HepG2 (cell line): ENCODE results near the gene GH2. TPM values are rescaled to one million over a fixed set of nuclear protein-coding genes. Genes with fewer than 3 reads are reported as not detected.

Experiments
- ATAC-seq: fragments of 200-7000 bp; cut with Tn5 transposase; 3 replicates; pipeline ENCODE4 v1.9.1; 2020; ENCODE audit warnings: mild to moderate bottlenecking, moderate library complexity
- BruUV-seq: library from RNA; stranded (reverse); fragments of 400-500 nt; replicated peaks from 2 replicates; lab custom pipeline; 2021; lab: Mats Ljungman, UMichigan
- CTCF ChIA-PET: fragments of 300-600 bp; formaldehyde crosslinking; extraction: SDS; loops from one replicate; lab custom pipeline; 2021; ENCODE audit warnings: low total read pairs, inconsistent platforms, low intra/inter-chr PET ratio; lab: Yijun Ruan, JAX
- POLR2A ChIA-PET: fragments of 350-600 bp; sonication (Branson Sonifier 250); formaldehyde crosslinking; loops from one replicate; lab custom pipeline; 2020; ENCODE audit warnings: antibody characterized with exemption, inconsistent platforms; lab: Yijun Ruan, JAX
- DNase-seq: peaks from one replicate; pipeline ENCODE4 v3.0.0-alpha.2; 2015; ENCODE audit warnings: low spot score
- FAIRE-seq: peaks from 3 replicates; lab custom pipeline; 2011; peaks lifted over from hg19 to GRCh38; lab: Jason Lieb, UNC
- H2AFZ ChIP-seq: one replicate; pipeline ENCODE4 v1.6.1; 2011; ENCODE audit warnings: low read length, inconsistent platforms
- H3K27ac ChIP-seq: fragments of 300-600 bp; 3 replicates; pipeline ENCODE4 v1.8.0; 2011; ENCODE audit warnings: mixed run types, mild to moderate bottlenecking, mixed read lengths, low read length, inconsistent platforms; ENCODE audit not compliant: insufficient read depth; ENCODE audit errors: extremely low read length
- H3K27me3 ChIP-seq, 2 experiments: fragments of 200-600 bp in 1 of 2; 2 replicates in 1 of 2; 3 replicates in 1 of 2; pipeline versions ENCODE4 v1.6.0 to v1.8.0; 2011; ENCODE audit warnings: low read length in 2 of 2, mild to moderate bottlenecking in 2 of 2, moderate library complexity in 2 of 2, inconsistent platforms in 1 of 2; ENCODE audit not compliant: insufficient read depth in 2 of 2, control insufficient read depth in 1 of 2
- H3K36me3 ChIP-seq, 2 experiments: fragments of 200-600 bp in 1 of 2; replicated peaks in 1 of 2; 2 replicates in 1 of 2; 3 replicates in 1 of 2; pipeline versions ENCODE4 v1.5.1 to v1.8.0; 2011; ENCODE audit warnings: low read length in 2 of 2, inconsistent platforms in 1 of 2; ENCODE audit not compliant: insufficient read depth in 2 of 2, control insufficient read depth in 1 of 2
- H3K4me1 ChIP-seq: 2 replicates; pipeline ENCODE4 v1.5.1; 2012; ENCODE audit warnings: low read length, inconsistent platforms; ENCODE audit not compliant: insufficient read depth
- H3K4me2 ChIP-seq: 2 replicates; pipeline ENCODE4 v1.6.0; 2011; ENCODE audit warnings: low read depth, low read length, inconsistent platforms
- H3K4me3 ChIP-seq, 3 experiments: fragments of 200-600 bp in 1 of 3; sonication (generic), shearing (Covaris generic) in 1 of 3; replicated peaks in 1 of 3; 2 replicates each; pipeline ENCODE4 v1.5.1; 2011 to 2016; ENCODE audit warnings: low read length in 3 of 3, inconsistent platforms in 2 of 3, low read depth in 2 of 3, mild to moderate bottlenecking in 2 of 3, control low read depth in 1 of 3, mixed read lengths in 1 of 3; ENCODE audit not compliant: insufficient read depth in 1 of 3
- H3K79me2 ChIP-seq: one replicate; pipeline ENCODE4 v1.6.1; 2011; ENCODE audit warnings: low read length, inconsistent platforms; ENCODE audit not compliant: insufficient read depth
- H3K9ac ChIP-seq: 2 replicates; pipeline ENCODE4 v1.6.0; 2011; ENCODE audit warnings: mild to moderate bottlenecking, low read depth, low read length, inconsistent platforms; ENCODE audit not compliant: insufficient read depth
- H3K9me3 ChIP-seq: 2 replicates; pipeline ENCODE4 v1.5.1; 2012; ENCODE audit warnings: mild to moderate bottlenecking, low read length
- H4K20me1 ChIP-seq: 2 replicates; pipeline ENCODE4 v1.6.0; 2011; ENCODE audit warnings: inconsistent platforms, mild to moderate bottlenecking, low read length, moderate library complexity; ENCODE audit not compliant: insufficient read depth
- ELF3 ChIP-seq: IDR thresholded peaks from 2 replicates; pipeline ENCODE4 v1.6.1; 2016; ENCODE audit warnings: missing genetic modification reagents, missing compliant biosample characterization
- GABPB1 ChIP-seq: IDR thresholded peaks from 2 replicates; pipeline ENCODE4 v1.6.1; 2016; ENCODE audit warnings: mild to moderate bottlenecking, missing genetic modification reagents, moderate library complexity, missing compliant biosample characterization
- HOXA3 ChIP-seq: sonication (generic); formaldehyde crosslinking; IDR thresholded peaks from 2 replicates; pipeline ENCODE4 v1.5.0; 2020; ENCODE audit warnings: missing genetic modification reagents
- MEIS1 ChIP-seq: sonication (generic); formaldehyde crosslinking; IDR thresholded peaks from 2 replicates; pipeline ENCODE4 v1.9.0; 2021; ENCODE audit warnings: mild to moderate bottlenecking, missing genetic modification reagents, moderate library complexity, borderline replicate concordance
- ZC3H4 ChIP-seq: sonication (generic); formaldehyde crosslinking; IDR thresholded peaks from 2 replicates; pipeline ENCODE4 v1.4.0; 2020; ENCODE audit warnings: missing genetic modification reagents, borderline replicate concordance
- ZFAT ChIP-seq: sonication (generic); formaldehyde crosslinking; conservative IDR thresholded peaks from 2 replicates; pipeline ENCODE4 v1.8.1; 2023; ENCODE audit warnings: missing genetic modification reagents, inconsistent platforms
- ZFP91 ChIP-seq: sonication (generic); formaldehyde crosslinking; IDR thresholded peaks from 2 replicates; pipeline ENCODE4 v1.9.0; 2022; ENCODE audit warnings: missing genetic modification reagents, mild to moderate bottlenecking, borderline replicate concordance
- ZNF253 ChIP-seq: sonication (generic); formaldehyde crosslinking; IDR thresholded peaks from 2 replicates; pipeline ENCODE4 v1.8.0; 2022; ENCODE audit warnings: mild to moderate bottlenecking, missing genetic modification reagents, borderline replicate concordance
- ZNF280B ChIP-seq: sonication (generic); formaldehyde crosslinking; IDR thresholded peaks from 2 replicates; pipeline ENCODE4 v1.5.0; 2020; ENCODE audit warnings: missing genetic modification reagents, mild to moderate bottlenecking, borderline replicate concordance
- ZNF382 ChIP-seq: sonication (generic); formaldehyde crosslinking; IDR thresholded peaks from 2 replicates; pipeline ENCODE4 v1.5.0; 2020; ENCODE audit warnings: missing genetic modification reagents, mild to moderate bottlenecking, borderline replicate concordance
- ZNF678 ChIP-seq: sonication (generic); formaldehyde crosslinking; IDR thresholded peaks from 2 replicates; pipeline ENCODE4 v1.4.0; 2020; ENCODE audit warnings: mild to moderate bottlenecking, missing genetic modification reagents
- ZSCAN30 ChIP-seq: sonication (generic); formaldehyde crosslinking; IDR thresholded peaks from 2 replicates; pipeline ENCODE4 v1.5.0; 2020; ENCODE audit warnings: mild to moderate bottlenecking, missing genetic modification reagents
- WGBS: methylation state at CpG from one replicate; pipeline ENCODE4 v1.1.6; 2017; ENCODE audit warnings: low lambda C conversion rate; 5-methylcytosine and 5-hydroxymethylcytosine counted together
- in situ Hi-C: cut with HindIII; loops from 2 replicates; pipeline ENCODE4 v1.10.0; 2017; ENCODE audit warnings: low pct_unique_long_range_greater_than_20kb; ENCODE audit not compliant: extremely low pct_ligation_motif_present
- intact Hi-C: fragments of 100-400 bp; cut with micrococcal nuclease; formaldehyde crosslinking; loops from one replicate; pipeline ENCODE4 v1.10.0; 2022; ENCODE audit not compliant: unreplicated experiment
- polyA plus RNA-seq, 8 experiments: library from polyadenylated mRNA; depleted of rRNA in 3 of 8; stranded (reverse) in 7 of 8; unstranded in 1 of 8; fragments of >200 nt; fragmentation: Illumina TruSeq in 4 of 8; extraction: Trizol in 4 of 8; gene quantifications; 2 replicates each; pipeline versions ENCODE4 v1.2.1 to v1.2.3, GENCODE V29; 2011 to 2016; ENCODE audit warnings: low read depth in 4 of 8, missing spikeins in 1 of 8, mixed read lengths in 1 of 8; ENCODE audit not compliant: insufficient read depth in 1 of 8
- total RNA-seq, 5 experiments: library from RNA; depleted of rRNA; stranded (reverse); fragments of >200 nt; fragmentation: Illumina TruSeq; extraction: Trizol; gene quantifications; 2 replicates each; pipeline ENCODE4 v1.2.3, GENCODE V29; 2016; ENCODE audit warnings: low read depth in 1 of 5
- TF ChIP-seq, protein P1 (sequence below): sonication (generic); formaldehyde crosslinking; IDR thresholded peaks from 2 replicates; pipeline ENCODE4 v1.8.0; 2022; ENCODE audit warnings: missing genetic modification reagents, mild to moderate bottlenecking, moderate library complexity, borderline replicate concordance

Gene GH2
- total and polyA plus RNA-seq, 2 of the 13 experiments (the other 11 are each of a cell fraction or from before 2014, with no cell fraction given), result not detected

- 27% methylated on average over 10 of the region's 16 CpGs for WGBS
- intact Hi-C loops, result no loop called here
Measured at GRCh38 chr17:63930951-63931575, 49.3 kb upstream of the GH2 start.

More at GRCh38 chr17:63930951-63931575, 49.3 kb upstream of the GH2 start:
- Histone ChIP-seq H3K9me3 (no peaks in the 10 kb centered on the region), H3K36me3 (no peaks in the 10 kb centered on the region), H3K4me2 (peak overlapping the region; percentile 41), H3K4me1 (peaks cover 21% of the 10 kb centered on the region), H3K79me2 (no peaks in the 10 kb centered on the region), H3K27me3 (peaks cover 19 to 78% of the 10 kb centered on the region in 2 experiments), H3K9ac (no peak overlapping the region), H3K4me3 (no peak overlapping the region; a peak in 1 of 6 replicates), H4K20me1 (no peaks in the 10 kb centered on the region; the same call in 1 of the 2 replicates), H2AFZ (no peak overlapping the region), H3K27ac (no peak overlapping the region)
- ChIA-PET POLR2A (no interaction called here), CTCF (no interaction called here)
- in situ Hi-C loops, result no loop called here
- peak; percentile 13; the same call in 2 of the 3 replicates for ATAC-seq
- BruUV-seq, result no TSS peak
- no peak for DNase-seq
- no peak for FAIRE-seq
- TF ChIP-seq ZC3H4 (CRISPR knock-in tag) (no peak), ZNF280B (CRISPR knock-in tag) (no peak), ELF3 (0 out of 2 replicates have a peak, but pooled peaks have one; percentile 23), ZFAT (CRISPR knock-in tag) (no peak), HOXA3 (CRISPR knock-in tag) (no peak), ZSCAN30 (CRISPR knock-in tag) (no peak), ZNF253 (CRISPR knock-in tag) (no peak), GABPB1 (peak; percentile 25; the same call in 1 of the 2 replicates), ZNF382 (no peak), MEIS1 (CRISPR knock-in tag) (peak; percentile 36; the same call in 1 of the 2 replicates), ZFP91 (peak; percentile 15; the same call in 1 of the 2 replicates), ZNF678 (CRISPR knock-in tag) (0 out of 2 replicates have a peak, but pooled peaks have one; percentile 40)
- TF ChIP-seq, protein P1, sequence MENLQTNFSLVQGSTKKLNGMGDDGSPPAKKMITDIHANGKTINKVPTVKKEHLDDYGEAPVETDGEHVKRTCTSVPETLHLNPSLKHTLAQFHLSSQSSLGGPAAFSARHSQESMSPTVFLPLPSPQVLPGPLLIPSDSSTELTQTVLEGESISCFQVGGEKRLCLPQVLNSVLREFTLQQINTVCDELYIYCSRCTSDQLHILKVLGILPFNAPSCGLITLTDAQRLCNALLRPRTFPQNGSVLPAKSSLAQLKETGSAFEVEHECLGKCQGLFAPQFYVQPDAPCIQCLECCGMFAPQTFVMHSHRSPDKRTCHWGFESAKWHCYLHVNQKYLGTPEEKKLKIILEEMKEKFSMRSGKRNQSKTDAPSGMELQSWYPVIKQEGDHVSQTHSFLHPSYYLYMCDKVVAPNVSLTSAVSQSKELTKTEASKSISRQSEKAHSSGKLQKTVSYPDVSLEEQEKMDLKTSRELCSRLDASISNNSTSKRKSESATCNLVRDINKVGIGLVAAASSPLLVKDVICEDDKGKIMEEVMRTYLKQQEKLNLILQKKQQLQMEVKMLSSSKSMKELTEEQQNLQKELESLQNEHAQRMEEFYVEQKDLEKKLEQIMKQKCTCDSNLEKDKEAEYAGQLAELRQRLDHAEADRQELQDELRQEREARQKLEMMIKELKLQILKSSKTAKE (CRISPR knock-in tag), result no peak
